BE2C (cell line): ENCODE measurements around the gene ST8SIA6.

ENCODE experiments used
- DNase-seq: peaks from one replicate; pipeline ENCODE4 v3.0.0-alpha.2; 2020
- H3K27me3 ChIP-seq: fragments of 250-450 bp; sonication (Bioruptor Pico); 2 replicates; pipeline ENCODE4 v1.5.1; 2020; ENCODE audit warnings: mild to moderate bottlenecking
- H3K36me3 ChIP-seq: fragments of 250-450 bp; sonication (Bioruptor Pico); 2 replicates; pipeline ENCODE4 v1.5.1; 2020; ENCODE audit warnings: mild to moderate bottlenecking
- H3K4me1 ChIP-seq: fragments of 250-450 bp; sonication (Bioruptor Pico); 2 replicates; pipeline ENCODE4 v1.5.1; 2020
- H3K4me3 ChIP-seq: 2 replicates; pipeline ENCODE4 v1.5.1; 2011; ENCODE audit warnings: low read depth, low read length
- H3K9me3 ChIP-seq: fragments of 250-450 bp; sonication (Bioruptor Pico); 2 replicates; pipeline ENCODE4 v1.5.1; 2020
- CTCF ChIP-seq: IDR thresholded peaks from 2 replicates; pipeline ENCODE4 v1.5.1; 2012; ENCODE audit warnings: mild to moderate bottlenecking, low read depth, low read length

Gene ST8SIA6

GRCh38 chr10:17290226-17290625 is 164.2 kb downstream of the ST8SIA6 start:
- Histone ChIP-seq H3K4me1 (no peaks in the 10 kb centered on the region), H3K27me3 (peaks cover 39% of the 10 kb centered on the region), H3K9me3 (no peaks in the 10 kb centered on the region), H3K4me3 (no peak overlapping the region), H3K36me3 (no peaks in the 10 kb centered on the region)
- peak; percentile 44 for TF ChIP-seq CTCF
- DNase-seq: no peak

- H3K4me1 ChIP-seq: no peaks in the 10 kb centered on the region
- TF ChIP-seq CTCF: no peak
- H3K4me3 ChIP-seq: no peak overlapping the region
- no peaks in the 10 kb centered on the region for H3K9me3 ChIP-seq
- H3K36me3 ChIP-seq: no peaks in the 10 kb centered on the region
- H3K27me3 ChIP-seq: peaks cover 39% of the 10 kb centered on the region
- no peak for DNase-seq
These were observed 164.6 kb downstream of the ST8SIA6 start for GRCh38 chr10:17289763-17290162.

GRCh38 chr10:17286562-17287550 is 167.5 kb downstream of the ST8SIA6 start:
- Histone ChIP-seq H3K9me3 (no peaks in the 10 kb centered on the region), H3K36me3 (no peaks in the 10 kb centered on the region), H3K4me1 (no peaks in the 10 kb centered on the region), H3K4me3 (no peak overlapping the region), H3K27me3 (peaks cover 39% of the 10 kb centered on the region)
- no peak for DNase-seq
- TF ChIP-seq CTCF: no peak

GRCh38 chr10:17282311-17282710 is 172.1 kb downstream of the ST8SIA6 start:
- Histone ChIP-seq H3K4me1 (no peaks in the 10 kb centered on the region), H3K9me3 (no peaks in the 10 kb centered on the region), H3K27me3 (peaks cover 14% of the 10 kb centered on the region), H3K36me3 (no peaks in the 10 kb centered on the region), H3K4me3 (no peak overlapping the region)
- DNase-seq: no peak
- no peak for TF ChIP-seq CTCF

- no peak for TF ChIP-seq CTCF
- Histone ChIP-seq H3K4me3 (no peak overlapping the region), H3K9me3 (no peaks in the 10 kb centered on the region), H3K27me3 (no peaks in the 10 kb centered on the region), H3K36me3 (no peaks in the 10 kb centered on the region), H3K4me1 (no peaks in the 10 kb centered on the region)
- DNase-seq: no peak
These were observed 175.7 kb downstream of the ST8SIA6 start for GRCh38 chr10:17278607-17279240.
